ENCODE data around the gene KIAA0753. TPM values are rescaled to one million over a fixed set of nuclear protein-coding genes. Genes with fewer than 3 reads are reported as not detected.

Gene KIAA0753
- total and polyA plus RNA-seq, 2 of the 13 experiments (the other 11 are each of a cell fraction or from before 2014, with no cell fraction given): 5.2 to 9.1 TPM

DNA sequence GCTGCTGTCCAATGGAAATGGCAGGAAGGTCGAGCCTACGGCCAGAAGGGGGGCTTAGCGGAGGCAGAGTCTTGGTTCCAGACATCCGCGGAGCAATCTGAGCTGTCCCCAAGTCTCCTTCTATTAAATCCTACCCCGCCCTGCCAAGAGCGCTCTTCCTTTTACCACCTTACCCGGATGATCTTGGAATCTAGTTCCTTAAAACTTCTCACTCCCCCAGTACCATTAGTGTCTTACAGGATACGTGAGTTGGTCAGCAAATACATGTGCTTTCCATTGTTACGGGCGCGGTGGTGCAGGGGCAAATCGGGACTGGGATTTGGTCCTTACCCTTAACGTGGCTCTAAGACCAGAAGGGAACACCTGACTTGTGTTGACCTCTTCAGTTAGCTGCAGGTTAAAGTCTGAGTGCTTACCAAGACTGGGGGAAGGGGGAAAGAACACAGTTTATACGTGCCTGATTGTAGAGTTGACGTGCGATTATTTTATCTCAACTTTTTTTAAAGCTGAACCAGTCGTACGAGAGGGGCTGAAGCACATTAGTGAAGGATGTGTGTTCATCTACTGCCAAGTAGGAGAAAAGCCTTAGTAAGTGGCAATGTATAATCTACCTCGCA is 844 bp upstream of the KIAA0753 start (continued):
- TF ChIP-seq, protein P1, sequence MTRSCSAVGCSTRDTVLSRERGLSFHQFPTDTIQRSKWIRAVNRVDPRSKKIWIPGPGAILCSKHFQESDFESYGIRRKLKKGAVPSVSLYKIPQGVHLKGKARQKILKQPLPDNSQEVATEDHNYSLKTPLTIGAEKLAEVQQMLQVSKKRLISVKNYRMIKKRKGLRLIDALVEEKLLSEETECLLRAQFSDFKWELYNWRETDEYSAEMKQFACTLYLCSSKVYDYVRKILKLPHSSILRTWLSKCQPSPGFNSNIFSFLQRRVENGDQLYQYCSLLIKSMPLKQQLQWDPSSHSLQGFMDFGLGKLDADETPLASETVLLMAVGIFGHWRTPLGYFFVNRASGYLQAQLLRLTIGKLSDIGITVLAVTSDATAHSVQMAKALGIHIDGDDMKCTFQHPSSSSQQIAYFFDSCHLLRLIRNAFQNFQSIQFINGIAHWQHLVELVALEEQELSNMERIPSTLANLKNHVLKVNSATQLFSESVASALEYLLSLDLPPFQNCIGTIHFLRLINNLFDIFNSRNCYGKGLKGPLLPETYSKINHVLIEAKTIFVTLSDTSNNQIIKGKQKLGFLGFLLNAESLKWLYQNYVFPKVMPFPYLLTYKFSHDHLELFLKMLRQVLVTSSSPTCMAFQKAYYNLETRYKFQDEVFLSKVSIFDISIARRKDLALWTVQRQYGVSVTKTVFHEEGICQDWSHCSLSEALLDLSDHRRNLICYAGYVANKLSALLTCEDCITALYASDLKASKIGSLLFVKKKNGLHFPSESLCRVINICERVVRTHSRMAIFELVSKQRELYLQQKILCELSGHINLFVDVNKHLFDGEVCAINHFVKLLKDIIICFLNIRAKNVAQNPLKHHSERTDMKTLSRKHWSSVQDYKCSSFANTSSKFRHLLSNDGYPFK (CRISPR knock-in tag; IDR thresholded peaks at IDR 0.05; ENCODE audit: borderline replicate concordance): peak; percentile 11; the same call in 1 of the 2 replicates
- TF ChIP-seq, protein P2, sequence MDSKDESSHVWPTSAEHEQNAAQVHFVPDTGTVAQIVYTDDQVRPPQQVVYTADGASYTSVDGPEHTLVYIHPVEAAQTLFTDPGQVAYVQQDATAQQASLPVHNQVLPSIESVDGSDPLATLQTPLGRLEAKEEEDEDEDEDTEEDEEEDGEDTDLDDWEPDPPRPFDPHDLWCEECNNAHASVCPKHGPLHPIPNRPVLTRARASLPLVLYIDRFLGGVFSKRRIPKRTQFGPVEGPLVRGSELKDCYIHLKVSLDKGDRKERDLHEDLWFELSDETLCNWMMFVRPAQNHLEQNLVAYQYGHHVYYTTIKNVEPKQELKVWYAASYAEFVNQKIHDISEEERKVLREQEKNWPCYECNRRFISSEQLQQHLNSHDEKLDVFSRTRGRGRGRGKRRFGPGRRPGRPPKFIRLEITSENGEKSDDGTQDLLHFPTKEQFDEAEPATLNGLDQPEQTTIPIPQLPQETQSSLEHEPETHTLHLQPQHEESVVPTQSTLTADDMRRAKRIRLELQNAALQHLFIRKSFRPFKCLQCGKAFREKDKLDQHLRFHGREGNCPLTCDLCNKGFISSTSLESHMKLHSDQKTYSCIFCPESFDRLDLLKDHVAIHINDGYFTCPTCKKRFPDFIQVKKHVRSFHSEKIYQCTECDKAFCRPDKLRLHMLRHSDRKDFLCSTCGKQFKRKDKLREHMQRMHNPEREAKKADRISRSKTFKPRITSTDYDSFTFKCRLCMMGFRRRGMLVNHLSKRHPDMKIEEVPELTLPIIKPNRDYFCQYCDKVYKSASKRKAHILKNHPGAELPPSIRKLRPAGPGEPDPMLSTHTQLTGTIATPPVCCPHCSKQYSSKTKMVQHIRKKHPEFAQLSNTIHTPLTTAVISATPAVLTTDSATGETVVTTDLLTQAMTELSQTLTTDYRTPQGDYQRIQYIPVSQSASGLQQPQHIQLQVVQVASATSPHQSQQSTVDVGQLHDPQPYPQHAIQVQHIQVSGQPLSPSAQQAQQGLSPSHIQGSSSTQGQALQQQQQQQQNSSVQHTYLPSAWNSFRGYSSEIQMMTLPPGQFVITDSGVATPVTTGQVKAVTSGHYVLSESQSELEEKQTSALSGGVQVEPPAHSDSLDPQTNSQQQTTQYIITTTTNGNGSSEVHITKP (CRISPR knock-in tag; IDR thresholded peaks at IDR 0.05; ENCODE audit: low read depth): peak; percentile 57; the same call in 1 of the 2 replicates
- TF ChIP-seq ZNF18 (CRISPR knock-in tag; IDR thresholded peaks at IDR 0.05; ENCODE audit: insufficient replicate concordance): peak; percentile 77
- TF ChIP-seq ZBTB33 (CRISPR knock-in tag; IDR thresholded peaks at IDR 0.05): no peak
- TF ChIP-seq ZIK1 (CRISPR knock-in tag; IDR thresholded peaks at IDR 0.05; ENCODE audit: borderline replicate concordance, low read depth): no peak
- no peak for TF ChIP-seq ZNF709 (CRISPR knock-in tag; IDR thresholded peaks at IDR 0.05)
- 0 out of 2 replicates have a peak, but pooled peaks have one; percentile 3 for TF ChIP-seq ZNF512 (CRISPR knock-in tag; IDR thresholded peaks at IDR 0.05)
- TF ChIP-seq, protein P3, sequence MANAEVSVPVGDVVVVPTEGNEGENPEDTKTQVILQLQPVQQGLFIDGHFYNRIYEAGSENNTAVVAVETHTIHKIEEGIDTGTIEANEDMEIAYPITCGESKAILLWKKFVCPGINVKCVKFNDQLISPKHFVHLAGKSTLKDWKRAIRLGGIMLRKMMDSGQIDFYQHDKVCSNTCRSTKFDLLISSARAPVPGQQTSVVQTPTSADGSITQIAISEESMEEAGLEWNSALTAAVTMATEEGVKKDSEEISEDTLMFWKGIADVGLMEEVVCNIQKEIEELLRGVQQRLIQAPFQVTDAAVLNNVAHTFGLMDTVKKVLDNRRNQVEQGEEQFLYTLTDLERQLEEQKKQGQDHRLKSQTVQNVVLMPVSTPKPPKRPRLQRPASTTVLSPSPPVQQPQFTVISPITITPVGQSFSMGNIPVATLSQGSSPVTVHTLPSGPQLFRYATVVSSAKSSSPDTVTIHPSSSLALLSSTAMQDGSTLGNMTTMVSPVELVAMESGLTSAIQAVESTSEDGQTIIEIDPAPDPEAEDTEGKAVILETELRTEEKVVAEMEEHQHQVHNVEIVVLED (CRISPR knock-in tag; IDR thresholded peaks at IDR 0.05; ENCODE audit: borderline replicate concordance): no peak
- TF ChIP-seq ASH2L (IDR thresholded peaks at IDR 0.05; ENCODE audit: insufficient read length, low read depth, low read length): peak; percentile 36
- 0 out of 4 replicates have a peak, but pooled peaks of 1 of the 2 experiments have one; percentile 32 for TF ChIP-seq NR2F1 (CRISPR knock-in tag; IDR thresholded peaks at IDR 0.05)
